GM18508 (cell line): Measurements from ENCODE around the gene SETSIP.
"Not testable (repeated sequence)": the region's sequence is repeated elsewhere in the genome, so short reads cannot be mapped to it uniquely, and the experiment has no call there.

Source experiments
- ATAC-seq: cut with Tn5 transposase; IDR thresholded peaks from one replicate; pipeline ENCODE4 v1.9.1; 2021; ENCODE audit warnings: moderate number of reproducible peaks; ENCODE audit not compliant: insufficient read depth, unreplicated experiment

The SETSIP gene, protein sequence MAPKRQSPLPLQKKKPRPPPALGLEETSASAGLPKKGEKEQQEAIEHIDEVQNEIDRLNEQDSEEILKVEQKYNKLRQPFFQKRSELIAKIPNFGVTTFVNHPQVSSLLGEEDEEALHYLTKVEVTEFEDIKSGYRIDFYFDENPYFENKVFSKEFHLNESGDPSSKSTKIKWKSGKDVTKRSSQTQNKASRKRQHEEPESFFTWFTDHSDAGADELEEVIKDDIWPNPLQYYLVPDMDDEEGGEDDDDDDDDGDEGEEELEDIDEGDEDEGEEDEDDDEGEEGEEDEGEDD

DNA sequence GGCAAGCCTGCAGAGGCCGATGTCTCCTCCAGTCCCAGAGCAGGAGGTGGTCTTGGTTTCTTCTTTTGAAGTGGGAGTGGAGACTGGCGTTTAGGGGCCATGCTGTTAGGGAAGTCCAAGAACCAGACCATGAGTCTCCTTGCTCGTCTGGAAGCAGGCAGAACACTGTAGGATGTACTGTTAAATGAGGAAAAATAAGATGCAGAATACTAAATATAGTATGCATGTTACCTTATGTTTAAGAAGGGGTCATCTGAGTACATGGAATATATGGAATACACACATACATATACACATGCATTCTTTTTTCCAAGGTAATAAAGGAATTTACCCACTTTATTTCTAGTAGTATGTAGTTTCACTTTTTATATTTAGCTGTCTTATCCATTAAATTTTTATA lies at the start of gene SETSIP:
Gene SETSIP (minus strand): TSS at position 101 of the 400 bp plus-strand sequence. CDS start 0 bp downstream, at position 101.
- no peak for ATAC-seq

DNA sequence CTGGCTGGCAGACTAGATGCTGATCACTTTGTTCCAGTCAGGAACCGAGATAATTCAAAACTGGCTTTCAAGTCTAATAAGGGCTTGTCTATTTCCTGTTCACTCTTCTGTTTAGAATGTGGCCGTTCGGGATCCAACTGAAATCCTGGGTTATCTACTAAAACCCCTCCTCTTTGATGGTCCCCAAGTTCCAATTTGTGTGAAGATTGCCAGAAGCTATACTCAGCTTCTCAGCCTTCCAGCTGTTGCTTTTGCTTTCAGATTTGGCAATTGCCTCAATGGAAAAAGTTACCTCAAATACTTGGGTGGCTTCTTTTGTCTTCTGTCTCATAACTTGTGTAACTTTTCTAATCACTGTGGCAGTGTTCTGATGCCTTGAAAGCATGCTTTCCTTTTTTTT lies 48.7 kb upstream of the SETSIP start:
- no peak for ATAC-seq

DNA sequence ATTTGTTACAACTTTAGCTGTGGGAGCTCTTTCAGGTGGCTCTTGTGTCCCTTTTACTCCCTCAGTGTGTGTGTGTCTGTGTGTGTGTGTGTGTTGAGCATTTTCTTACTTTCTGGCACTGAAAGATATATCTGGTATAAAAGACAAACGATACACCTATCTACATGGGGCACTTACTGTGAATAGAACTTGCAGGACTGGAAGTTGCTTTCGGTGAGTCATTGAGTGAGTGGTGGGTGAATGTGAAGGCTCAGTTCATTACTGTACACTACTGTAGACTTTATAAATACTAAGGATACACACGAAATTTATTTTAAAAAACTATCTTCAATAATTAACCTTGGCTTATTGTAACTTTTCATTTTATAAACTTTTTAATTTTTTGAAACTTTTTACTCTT lies 43.6 kb upstream of the SETSIP start:
- no peak for ATAC-seq

- no peak for ATAC-seq
Measured at GRCh38 chr1:92117526-92117925, 42.3 kb upstream of the SETSIP start.

DNA sequence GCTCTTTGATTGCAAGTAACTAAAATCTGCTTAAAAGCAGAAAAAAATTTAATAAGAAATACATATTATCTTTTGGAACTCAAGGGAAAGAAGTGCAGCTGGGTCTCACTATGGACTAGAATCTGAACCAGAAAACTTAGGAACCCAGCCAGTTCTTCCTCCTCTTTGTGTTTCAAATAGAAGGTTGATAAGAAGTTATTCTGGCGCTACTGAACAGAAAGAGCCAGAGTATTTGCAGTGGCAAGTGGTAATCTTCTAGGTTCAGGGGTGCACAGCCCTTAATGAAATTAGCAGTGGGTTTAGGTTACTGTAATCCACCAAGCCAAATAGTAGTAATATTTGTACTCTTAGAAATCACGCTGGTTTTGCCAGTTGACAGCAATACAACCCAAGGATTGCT lies 33.4 kb upstream of the SETSIP start:
- no peak for ATAC-seq

- ATAC-seq: no peak
Measured at GRCh38 chr1:92105546-92106081, 30.4 kb upstream of the SETSIP start.

DNA sequence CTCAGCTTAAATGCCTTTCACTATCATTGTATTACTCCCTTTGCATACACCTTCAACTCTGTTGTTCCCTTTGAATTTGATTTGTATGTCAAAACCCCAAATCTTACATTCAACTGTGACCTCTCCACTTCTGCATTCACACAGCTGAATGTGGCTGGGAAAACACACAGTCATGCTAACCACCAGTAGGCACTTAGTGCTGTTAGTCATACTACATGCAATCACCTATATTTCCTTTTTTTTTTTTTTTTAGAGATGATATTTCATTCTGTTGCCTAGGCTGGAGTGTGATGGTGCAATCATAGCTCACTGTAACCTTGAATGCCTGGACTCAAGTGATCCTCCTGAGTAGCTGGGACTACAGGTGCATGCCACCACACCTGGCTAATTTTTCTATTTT lies 21.1 kb upstream of the SETSIP start:
- no peak for ATAC-seq

DNA sequence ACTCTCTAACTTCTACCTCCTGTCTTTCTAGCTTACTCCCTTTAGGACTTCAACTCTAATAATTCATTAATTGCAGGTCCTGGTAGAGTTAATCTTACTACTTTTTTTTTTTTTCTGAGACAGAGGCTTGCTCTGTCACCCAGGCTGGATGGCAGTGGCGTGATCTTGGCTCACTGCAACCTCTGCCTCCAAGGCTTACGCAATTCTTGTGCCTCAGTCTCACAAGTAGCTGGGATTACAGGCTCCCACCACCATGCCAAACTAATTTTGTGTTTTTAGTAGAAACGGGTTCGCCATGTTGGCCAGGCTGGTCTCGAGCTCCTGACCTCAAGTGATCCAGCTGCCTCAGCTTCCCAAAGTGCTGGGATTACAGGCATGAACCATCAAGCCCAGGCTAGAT lies 20.7 kb upstream of the SETSIP start:
- no peak for ATAC-seq

- no peak for ATAC-seq
Measured at GRCh38 chr1:92094595-92094994, 19.4 kb upstream of the SETSIP start.

GRCh38 chr1:92094090-92094489 lies 18.9 kb upstream of the SETSIP start:
- no peak for ATAC-seq

DNA sequence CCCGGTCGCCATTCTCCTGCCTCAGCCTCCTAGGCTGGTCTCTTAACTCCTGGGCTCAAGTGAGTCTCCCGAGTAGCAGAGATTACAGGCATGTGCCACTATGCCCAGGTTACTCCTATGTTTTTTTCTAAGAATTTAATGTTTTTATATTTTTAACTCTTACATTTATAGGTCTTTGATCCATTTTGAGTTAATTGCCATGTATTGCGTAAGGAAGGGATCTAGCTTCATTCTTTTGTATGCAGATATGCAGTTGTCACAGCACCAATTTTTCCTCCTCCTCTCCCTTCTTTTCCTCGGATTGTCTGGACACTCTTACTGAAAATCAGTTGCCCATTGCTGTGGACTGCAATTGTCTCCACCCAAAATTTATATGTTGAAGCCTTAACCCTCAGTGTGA lies 16.4 kb upstream of the SETSIP start:
- ATAC-seq: no peak

- ATAC-seq: no peak
Measured at GRCh38 chr1:92087542-92087941, 12.3 kb upstream of the SETSIP start.

DNA sequence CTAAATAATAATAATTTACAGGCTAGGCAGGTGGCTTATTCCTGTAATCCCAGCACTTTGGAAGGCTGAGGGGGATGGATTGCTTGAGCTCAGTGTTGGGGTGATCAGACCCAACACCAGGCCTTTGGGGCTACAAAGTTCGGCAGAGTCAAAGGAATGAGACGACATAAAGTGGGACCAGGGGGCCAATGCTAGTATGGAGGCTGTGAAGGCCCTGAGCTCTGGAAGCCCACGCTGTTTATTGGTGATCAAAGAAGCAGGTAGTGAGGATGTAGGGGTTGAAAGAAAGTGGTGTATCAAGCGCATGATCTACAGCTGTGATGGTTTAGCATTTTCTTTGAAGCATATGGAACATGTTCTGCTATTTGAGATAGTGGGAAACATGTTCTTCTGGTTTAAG lies 10.5 kb upstream of the SETSIP start:
- ATAC-seq: no peak

DNA sequence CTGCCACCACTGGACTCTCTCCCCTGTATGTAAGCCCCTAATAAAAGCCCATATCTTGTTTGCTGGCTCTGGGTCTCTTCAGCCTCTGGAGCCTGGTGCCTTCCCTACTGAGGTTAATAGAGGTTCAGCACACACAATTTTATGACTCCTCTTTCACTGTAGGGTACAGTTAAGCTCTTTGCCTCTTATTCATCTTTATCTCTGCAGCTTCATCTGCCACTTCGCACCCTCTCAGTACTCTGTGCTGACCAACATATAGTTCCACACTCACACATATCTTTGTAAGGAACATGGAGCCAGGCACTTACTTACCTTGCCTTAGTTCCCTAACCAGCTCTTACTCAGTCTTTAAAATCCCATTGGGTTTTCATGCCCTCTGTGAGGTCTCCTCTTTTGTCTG lies 9.4 kb upstream of the SETSIP start:
- ATAC-seq: no peak

DNA sequence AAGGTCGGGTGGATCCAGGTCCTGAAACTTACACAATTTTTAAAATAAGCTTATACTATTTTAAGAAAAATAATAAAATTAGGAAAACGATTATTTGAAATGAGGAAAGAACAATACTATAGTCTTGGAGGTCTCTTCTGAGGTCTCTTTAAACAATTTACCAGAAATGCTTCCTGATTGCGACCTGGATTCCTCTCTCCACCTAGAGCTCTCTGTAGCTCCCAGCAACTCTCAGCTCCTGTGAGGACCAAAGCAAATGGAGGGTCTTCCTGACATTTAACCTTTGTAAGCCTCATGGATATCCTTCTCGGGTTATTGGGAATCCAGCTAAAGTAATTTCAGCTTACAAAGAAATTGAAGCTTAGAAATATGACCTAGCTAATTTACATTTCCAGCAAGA lies 5.8 kb upstream of the SETSIP start:
- ATAC-seq: no peak

DNA sequence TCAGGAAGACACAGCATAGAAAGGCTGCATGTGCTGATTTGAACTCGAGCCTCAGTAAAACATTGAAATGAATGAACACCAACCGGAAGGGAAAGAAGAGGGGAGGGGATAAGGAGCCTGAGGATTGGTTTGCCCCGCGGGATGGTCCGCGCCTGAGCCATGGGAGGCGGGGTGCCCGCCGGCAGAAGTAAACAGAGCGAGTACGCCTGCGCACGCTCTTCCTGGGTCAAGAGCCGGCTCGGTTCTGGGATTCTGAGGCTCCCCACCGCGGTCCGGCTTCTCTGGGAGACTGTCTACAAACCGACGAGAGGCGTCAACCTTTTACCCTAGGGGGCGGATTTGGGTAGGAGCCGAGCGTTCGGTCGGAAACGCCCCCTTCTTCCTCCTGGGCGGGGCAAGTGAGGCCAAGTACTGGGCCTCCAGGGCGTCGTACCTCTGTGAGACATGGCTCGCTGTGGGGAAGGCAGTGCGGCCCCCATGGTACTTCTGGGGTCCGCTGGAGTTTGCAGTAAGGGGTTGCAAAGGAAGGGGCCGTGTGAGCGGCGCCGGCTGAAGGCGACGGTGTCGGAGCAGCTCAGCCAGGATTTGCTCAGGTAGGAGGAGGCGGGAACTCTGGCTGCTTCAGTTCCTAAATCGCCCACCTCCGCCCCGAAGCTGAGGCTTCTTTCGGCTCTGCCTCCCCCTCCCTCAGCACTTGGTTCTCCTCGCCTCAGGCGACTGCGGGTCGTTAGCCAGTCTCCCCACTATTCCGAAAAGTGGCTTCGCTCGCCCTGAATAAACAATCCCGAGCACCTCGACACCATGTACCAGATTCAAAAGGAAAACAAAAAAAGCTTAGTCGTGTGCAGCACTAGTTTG lies 5.1 kb upstream of the SETSIP start, which contains the start of gene BTBD8:
Gene BTBD8 (plus strand): TSS at position 218 of the 858 bp plus-strand sequence. CDS start 227 bp downstream, at position 445.
- peak; percentile 86 for ATAC-seq

GRCh38 chr1:92079441-92079840 lies 4.2 kb upstream of the SETSIP start:
- no peak for ATAC-seq

DNA sequence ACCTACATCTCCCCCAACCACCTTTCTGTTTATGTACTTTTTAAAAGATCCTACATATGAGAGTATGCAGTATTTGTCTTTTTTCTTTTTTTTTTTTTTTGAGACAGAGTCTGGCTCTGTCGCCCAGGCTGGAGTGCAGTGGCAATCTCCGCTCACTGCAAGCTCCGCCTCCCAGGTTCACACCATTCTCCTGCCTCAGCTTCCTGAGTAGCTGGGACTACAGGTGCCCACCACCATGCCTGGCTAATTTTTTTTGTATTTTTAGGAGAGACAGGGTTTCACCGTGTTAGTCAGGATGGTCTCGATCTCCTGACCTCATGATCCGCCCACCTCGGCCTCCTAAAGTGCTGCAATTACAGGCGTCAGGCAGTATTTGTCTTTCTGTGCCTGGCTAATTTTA lies 2.9 kb upstream of the SETSIP start:
- not testable (repeated sequence) for ATAC-seq

GRCh38 chr1:92076363-92076762 lies 1.2 kb upstream of the SETSIP start:
- no peak for ATAC-seq

- not testable (repeated sequence) for ATAC-seq
Measured at GRCh38 chr1:92074446-92074845, 765 bp downstream of the SETSIP start.

- no peak for ATAC-seq
Measured at GRCh38 chr1:92070892-92071291, 4.3 kb downstream of the SETSIP start.
